BJ (cell line): ENCODE data around the gene ENO2. TPM values are rescaled to one million over a fixed set of nuclear protein-coding genes. Genes with fewer than 3 reads are reported as not detected.

ENCODE experiments used
- CTCF ChIA-PET: fragments of 350-600 bp; formaldehyde crosslinking; extraction: SDS; loops from one replicate; lab custom pipeline; 2021; ENCODE audit warnings: antibody characterized with exemption, inconsistent platforms; lab: Yijun Ruan, JAX
- POLR2A ChIA-PET: fragments of 300-600 bp; sonication (Branson Sonifier 250); formaldehyde crosslinking; extraction: SDS; loops from one replicate; lab custom pipeline; 2021; ENCODE audit warnings: antibody characterized with exemption; lab: Charles Lee
- DNase-seq: peaks from one replicate; pipeline ENCODE4 v3.0.0-alpha.2; 2011; ENCODE audit warnings: low read depth
- H3K27me3 ChIP-seq: 2 replicates; pipeline ENCODE4 v1.6.0; 2011; ENCODE audit warnings: low read length; ENCODE audit not compliant: control insufficient read depth, insufficient read depth
- H3K36me3 ChIP-seq: 2 replicates; pipeline ENCODE4 v1.5.1; 2011; ENCODE audit warnings: low read length; ENCODE audit not compliant: control insufficient read depth, insufficient read depth
- H3K4me3 ChIP-seq: 2 replicates; pipeline ENCODE4 v1.5.1; 2011; ENCODE audit warnings: low read depth, mild to moderate bottlenecking, control low read depth, low read length
- polyA plus RNA-seq: library from polyadenylated mRNA; depleted of rRNA; stranded (reverse); fragments of >200 nt; gene quantifications from 2 replicates; pipeline ENCODE4 v1.2.3, GENCODE V29; 2011
- TF ChIP-seq, protein P1 (sequence below): IDR thresholded peaks from 2 replicates; pipeline ENCODE4 v1.5.1; 2011; ENCODE audit warnings: low read depth, mild to moderate bottlenecking, control low read depth, inconsistent platforms, low read length, moderate library complexity; ENCODE audit not compliant: insufficient read depth

The ENO2 gene
- polyA plus RNA-seq, 1 experiment: 29.7 TPM

DNA sequence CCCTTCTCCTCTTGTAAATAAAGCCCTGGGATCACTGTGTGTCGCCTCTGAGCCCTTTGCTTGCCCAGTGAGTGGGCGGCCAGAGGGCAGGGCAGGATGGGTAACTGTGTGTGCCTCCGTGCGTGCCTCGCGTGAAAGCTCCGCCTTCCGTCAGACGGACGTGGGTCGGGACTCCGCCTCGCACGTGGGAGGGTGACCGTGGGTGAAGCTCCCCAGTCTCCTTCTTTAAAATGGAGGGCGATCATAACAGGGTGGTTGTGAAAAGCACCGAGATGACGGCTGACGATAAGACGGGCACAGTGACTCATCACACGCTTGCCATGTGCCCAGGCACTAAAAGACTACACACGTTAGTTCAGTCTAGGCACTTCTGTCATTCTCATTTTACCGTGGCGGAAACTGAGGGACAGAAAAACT is 46.9 kb downstream of the ENO2 start:
- TF ChIP-seq, protein P1, sequence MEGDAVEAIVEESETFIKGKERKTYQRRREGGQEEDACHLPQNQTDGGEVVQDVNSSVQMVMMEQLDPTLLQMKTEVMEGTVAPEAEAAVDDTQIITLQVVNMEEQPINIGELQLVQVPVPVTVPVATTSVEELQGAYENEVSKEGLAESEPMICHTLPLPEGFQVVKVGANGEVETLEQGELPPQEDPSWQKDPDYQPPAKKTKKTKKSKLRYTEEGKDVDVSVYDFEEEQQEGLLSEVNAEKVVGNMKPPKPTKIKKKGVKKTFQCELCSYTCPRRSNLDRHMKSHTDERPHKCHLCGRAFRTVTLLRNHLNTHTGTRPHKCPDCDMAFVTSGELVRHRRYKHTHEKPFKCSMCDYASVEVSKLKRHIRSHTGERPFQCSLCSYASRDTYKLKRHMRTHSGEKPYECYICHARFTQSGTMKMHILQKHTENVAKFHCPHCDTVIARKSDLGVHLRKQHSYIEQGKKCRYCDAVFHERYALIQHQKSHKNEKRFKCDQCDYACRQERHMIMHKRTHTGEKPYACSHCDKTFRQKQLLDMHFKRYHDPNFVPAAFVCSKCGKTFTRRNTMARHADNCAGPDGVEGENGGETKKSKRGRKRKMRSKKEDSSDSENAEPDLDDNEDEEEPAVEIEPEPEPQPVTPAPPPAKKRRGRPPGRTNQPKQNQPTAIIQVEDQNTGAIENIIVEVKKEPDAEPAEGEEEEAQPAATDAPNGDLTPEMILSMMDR: no peak
- no peaks in the 10 kb centered on the region for H3K27me3 ChIP-seq
- peaks cover 9% of the 10 kb centered on the region for H3K36me3 ChIP-seq
- no peak overlapping the region for H3K4me3 ChIP-seq
- no peak for DNase-seq
- ChIA-PET POLR2A (no interaction called here), CTCF (interaction anchor here (0.7 to 5.5 kb wide), 15 partner anchors 9 to 92 kb away, joined by 3 to 65 read pairs (median 4); partner anchors contain the start of genes C12orf57, PTPN6, RNU7-1 and SPSB2)

DNA sequence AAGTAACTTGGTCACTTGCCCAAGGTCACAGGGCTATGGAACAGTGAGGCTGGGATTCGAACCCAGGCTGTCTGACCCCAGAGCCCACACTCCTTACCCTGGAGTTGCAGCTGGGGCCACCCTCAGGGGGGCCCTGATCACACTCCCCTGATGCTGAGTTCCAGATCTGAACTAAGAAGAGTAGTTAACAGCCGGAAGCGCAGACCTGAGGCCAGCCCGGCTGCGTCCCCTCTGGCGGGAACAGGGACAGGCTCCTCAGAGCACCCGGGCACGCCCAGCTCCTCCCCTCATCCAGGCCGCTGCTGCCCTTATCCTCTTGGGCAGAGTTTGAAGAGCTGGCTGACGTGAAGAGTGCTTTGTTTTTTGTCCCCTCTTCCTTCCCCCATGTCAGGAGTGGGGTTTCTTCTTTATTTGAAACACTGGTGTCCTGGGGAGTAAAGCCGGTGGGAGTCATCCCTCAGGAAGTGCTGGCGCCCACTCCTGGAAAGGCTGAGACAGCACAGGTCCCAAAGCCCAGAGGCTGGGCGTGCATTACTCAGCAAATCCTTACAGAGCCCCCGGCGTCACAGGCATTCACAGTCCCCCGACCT is 47.4 kb downstream of the ENO2 start:
- TF ChIP-seq, protein P1: peak; percentile 70
- Histone ChIP-seq H3K4me3 (no peak overlapping the region), H3K36me3 (peaks cover 10% of the 10 kb centered on the region), H3K27me3 (no peaks in the 10 kb centered on the region)
- ChIA-PET POLR2A (no interaction called here), CTCF (interaction anchor here (0.7 to 5.5 kb wide), 14 partner anchors 9 to 151 kb away, joined by 3 to 65 read pairs (median 4); partner anchors contain the start of genes C12orf57, PTPN6, RNU7-1 and SPSB2)
- DNase-seq: no peak

DNA sequence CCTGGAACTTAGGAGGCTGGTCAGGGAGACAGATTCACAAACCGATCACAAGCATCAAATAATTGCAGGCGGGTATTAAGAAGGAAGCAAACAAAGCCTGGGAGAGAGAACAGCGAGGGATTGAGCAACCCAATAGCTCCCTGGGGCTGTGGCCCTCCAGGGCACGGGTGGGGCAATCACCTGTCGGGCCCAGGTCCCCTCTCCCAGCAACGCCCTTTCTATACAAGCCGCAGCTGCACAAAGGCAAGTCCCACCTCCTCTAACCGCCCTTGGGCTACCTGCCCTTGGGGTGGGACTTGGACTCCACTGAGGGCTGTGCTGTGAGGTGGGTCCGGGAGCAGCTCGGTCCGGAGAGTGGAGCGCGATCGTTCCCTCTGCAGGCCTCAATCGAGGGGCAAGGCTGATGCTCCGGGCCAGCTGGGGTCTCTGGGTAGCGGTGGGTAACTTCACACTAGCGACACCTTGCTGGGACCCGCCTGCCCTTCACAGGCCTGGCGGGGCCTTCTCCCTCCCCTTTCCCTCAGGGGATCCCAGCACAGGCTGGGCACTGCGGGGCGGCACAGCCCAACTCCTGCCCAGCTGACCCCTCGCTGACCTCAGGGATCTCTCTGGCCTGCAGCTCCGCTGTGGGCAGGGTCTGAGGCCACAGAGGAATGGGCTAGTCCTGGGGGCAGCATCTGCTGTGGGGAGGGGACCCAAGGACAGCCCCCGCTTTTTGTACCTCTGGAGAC is 48.1 kb downstream of the ENO2 start:
- TF ChIP-seq, protein P1: no peak
- POLR2A ChIA-PET: no interaction called here
- no peak overlapping the region for H3K4me3 ChIP-seq
- CTCF ChIA-PET: interaction anchor here (0.7 to 5.5 kb wide), 12 partner anchors 10 to 150 kb away, joined by 3 to 65 read pairs (median 4); partner anchors contain the start of genes C12orf57, PTPN6, RNU7-1 and SPSB2
- H3K36me3 ChIP-seq: peaks cover 15% of the 10 kb centered on the region
- DNase-seq: no peak
- H3K27me3 ChIP-seq: no peaks in the 10 kb centered on the region

DNA sequence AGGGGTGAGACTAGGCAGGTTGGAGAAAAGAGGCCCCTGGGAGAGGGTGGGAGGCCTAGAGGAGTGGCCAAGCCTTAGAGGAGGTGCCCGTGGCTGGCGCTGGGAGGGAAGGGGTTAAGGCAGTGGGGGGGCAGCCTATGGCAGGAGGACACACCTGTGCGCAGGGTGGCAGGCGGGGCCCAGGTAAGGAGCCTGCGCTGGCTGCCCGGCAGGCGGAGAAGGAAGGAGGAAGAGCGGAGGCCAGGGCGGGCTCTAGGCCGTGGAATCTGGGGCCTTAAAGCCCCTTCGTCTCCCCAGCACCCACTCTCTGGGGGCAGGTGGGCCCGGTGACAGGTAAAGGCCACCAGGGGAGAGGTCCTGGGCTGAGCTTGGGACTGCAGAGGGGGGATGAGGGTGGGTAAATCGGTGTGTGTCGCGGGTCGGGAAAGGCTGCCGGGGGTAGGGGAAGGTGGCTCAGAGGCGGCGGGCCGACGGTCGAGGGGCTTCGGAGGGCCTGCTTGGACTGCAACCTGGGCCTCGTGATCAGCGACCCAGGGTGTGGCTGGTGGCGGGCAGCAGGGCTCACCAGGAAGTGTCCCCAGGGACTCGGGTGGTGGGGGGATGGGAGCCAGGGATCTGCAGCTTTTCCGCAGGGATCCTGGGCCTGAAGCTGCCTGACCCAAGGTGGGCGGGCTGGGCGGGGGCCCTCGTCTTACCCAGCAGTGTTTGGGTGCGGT is 48.8 kb downstream of the ENO2 start:
- no peaks in the 10 kb centered on the region for H3K27me3 ChIP-seq
- DNase-seq: no peak
- no peak overlapping the region for H3K4me3 ChIP-seq
- POLR2A ChIA-PET: no interaction called here
- CTCF ChIA-PET: interaction anchor here (0.8 to 5.5 kb wide), 4 partner anchors 14 to 145 kb away, joined by 3 to 65 read pairs (median 29); partner anchors contain the start of genes C12orf57 and RNU7-1
- H3K36me3 ChIP-seq: peaks cover 22% of the 10 kb centered on the region
- TF ChIP-seq, protein P1: no peak
